AG04450 (cell line): ENCODE measurements around the gene FAM171A1. TPM values are rescaled to one million over a fixed set of nuclear protein-coding genes. Genes with fewer than 3 reads are reported as not detected.
A peak's percentile ranks its signal among the peaks of the same experiment; 100 is the strongest.

Experiments
- CTCF ChIA-PET: fragments of 300-600, 350-600 bp; formaldehyde crosslinking; extraction: SDS; loops from one replicate; lab custom pipeline; 2022; ENCODE audit warnings: antibody characterized with exemption, inconsistent platforms; lab: Charles Lee
- POLR2A ChIA-PET: fragments of 350-600 bp; formaldehyde crosslinking; extraction: SDS; loops from one replicate; lab custom pipeline; 2021; ENCODE audit warnings: antibody characterized with exemption, inconsistent platforms; lab: Yijun Ruan, JAX
- DNase-seq: peaks from one replicate; pipeline ENCODE4 v3.0.0-alpha.2; 2011; ENCODE audit warnings: low read depth, low spot score
- H3K27ac ChIP-seq: one replicate; pipeline ENCODE4 v1.5.1; 2012; ENCODE audit warnings: low read depth, low read length, control low read depth
- H3K27me3 ChIP-seq: one replicate; pipeline ENCODE4 v1.6.0; 2012; ENCODE audit warnings: low read length; ENCODE audit not compliant: control insufficient read depth, insufficient read depth
- H3K4me3 ChIP-seq: 2 replicates; pipeline ENCODE4 v1.5.1; 2011; ENCODE audit warnings: mild to moderate bottlenecking, low read depth, low read length, control low read depth
- H3K9me3 ChIP-seq: 2 replicates; pipeline ENCODE4 v1.5.1; 2012; ENCODE audit warnings: low read length; ENCODE audit not compliant: control insufficient read depth, insufficient read depth
- polyA plus RNA-seq: library from polyadenylated mRNA; depleted of rRNA; stranded (reverse); fragments of >200 nt; gene quantifications from 2 replicates; pipeline ENCODE4 v1.2.3, GENCODE V29; 2011
- TF ChIP-seq, protein P1 (sequence below): IDR thresholded peaks from 2 replicates; pipeline ENCODE4 v1.5.1; 2011; ENCODE audit warnings: low read depth, low read length, control low read depth, inconsistent platforms

Gene FAM171A1
- polyA plus RNA-seq, 1 experiment, result 22.4 TPM

GRCh38 chr10:15201589-15202300 is 169.3 kb downstream of the FAM171A1 start:
- Histone ChIP-seq H3K4me3 (peak overlapping the region; percentile 0; the same call in 1 of the 2 replicates), H3K27ac (peak overlapping the region; percentile 91), H3K9me3 (no peaks in the 10 kb centered on the region), H3K27me3 (no peaks in the 10 kb centered on the region)
- POLR2A ChIA-PET, result interaction anchor here (1.1 kb wide), 1 partner anchor 33 kb away, joined by 4 read pairs; the partner anchor contains the start of gene NMT2
- TF ChIP-seq, protein P1, sequence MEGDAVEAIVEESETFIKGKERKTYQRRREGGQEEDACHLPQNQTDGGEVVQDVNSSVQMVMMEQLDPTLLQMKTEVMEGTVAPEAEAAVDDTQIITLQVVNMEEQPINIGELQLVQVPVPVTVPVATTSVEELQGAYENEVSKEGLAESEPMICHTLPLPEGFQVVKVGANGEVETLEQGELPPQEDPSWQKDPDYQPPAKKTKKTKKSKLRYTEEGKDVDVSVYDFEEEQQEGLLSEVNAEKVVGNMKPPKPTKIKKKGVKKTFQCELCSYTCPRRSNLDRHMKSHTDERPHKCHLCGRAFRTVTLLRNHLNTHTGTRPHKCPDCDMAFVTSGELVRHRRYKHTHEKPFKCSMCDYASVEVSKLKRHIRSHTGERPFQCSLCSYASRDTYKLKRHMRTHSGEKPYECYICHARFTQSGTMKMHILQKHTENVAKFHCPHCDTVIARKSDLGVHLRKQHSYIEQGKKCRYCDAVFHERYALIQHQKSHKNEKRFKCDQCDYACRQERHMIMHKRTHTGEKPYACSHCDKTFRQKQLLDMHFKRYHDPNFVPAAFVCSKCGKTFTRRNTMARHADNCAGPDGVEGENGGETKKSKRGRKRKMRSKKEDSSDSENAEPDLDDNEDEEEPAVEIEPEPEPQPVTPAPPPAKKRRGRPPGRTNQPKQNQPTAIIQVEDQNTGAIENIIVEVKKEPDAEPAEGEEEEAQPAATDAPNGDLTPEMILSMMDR, result no peak
- no peak for DNase-seq
- CTCF ChIA-PET, result interaction anchor here (0.6 to 1.8 kb wide), 6 partner anchors 9 to 1090 kb away, joined by 3 to 11 read pairs (median 4); partner anchors contain the start of genes FAM171A1 and NMT2

DNA sequence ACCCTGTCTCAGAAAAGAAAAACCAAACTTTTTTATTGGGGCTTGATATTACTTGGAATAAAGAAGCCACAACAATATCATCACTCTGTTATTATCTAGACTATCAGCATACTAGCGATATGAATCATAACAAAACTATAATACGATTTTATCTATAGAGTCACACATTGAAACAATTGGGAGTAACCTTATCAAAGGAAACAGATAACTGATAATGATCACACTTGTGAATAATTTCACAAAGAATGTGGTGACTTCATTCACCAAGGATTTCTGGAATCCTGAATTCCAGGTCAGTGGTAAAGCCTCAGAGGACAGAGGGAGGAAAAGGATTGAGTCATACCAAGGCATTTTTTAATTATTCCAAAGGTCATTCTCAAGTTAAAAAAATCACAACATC is 170.5 kb downstream of the FAM171A1 start:
- H3K9me3 ChIP-seq, result no peaks in the 10 kb centered on the region
- ChIA-PET POLR2A (no interaction called here), CTCF (no interaction called here)
- DNase-seq, result no peak
- TF ChIP-seq, protein P1, result no peak
- H3K4me3 ChIP-seq, result no peak overlapping the region
- peak overlapping the region; percentile 84 for H3K27ac ChIP-seq
- H3K27me3 ChIP-seq, result no peaks in the 10 kb centered on the region

GRCh38 chr10:15197911-15198310 is 173.2 kb downstream of the FAM171A1 start:
- H3K27me3 ChIP-seq, result no peaks in the 10 kb centered on the region

DNA sequence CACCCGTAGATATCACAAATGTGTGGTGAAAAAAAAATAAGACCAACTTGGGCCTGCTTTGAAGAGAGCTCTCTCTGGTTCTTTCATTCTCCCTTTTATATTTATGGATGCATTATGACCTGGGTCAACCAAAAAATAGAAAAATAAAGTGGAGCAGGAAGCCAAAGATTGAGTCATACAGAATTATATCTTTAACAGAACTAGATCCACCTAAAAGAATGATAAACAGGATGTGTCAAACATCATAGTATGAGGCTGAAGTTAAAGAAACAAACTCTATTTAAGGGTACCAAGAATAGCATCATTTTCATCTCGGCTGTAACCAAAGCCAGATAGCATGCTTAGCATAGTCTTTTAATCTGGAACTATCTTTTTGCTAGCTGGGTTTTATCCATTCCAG is 173.8 kb downstream of the FAM171A1 start:
- Histone ChIP-seq H3K9me3 (0 out of 2 replicates have a peak, but pooled peaks cover 3% of the 10 kb centered on the region), H3K27me3 (no peaks in the 10 kb centered on the region), H3K4me3 (no peak overlapping the region), H3K27ac (peak overlapping the region; percentile 58)
- TF ChIP-seq, protein P1, result no peak
- DNase-seq, result no peak
- POLR2A ChIA-PET, result interaction anchor here (0.7 to 0.9 kb wide), 2 partner anchors 51 to 1319 kb away, joined by 3 to 4 read pairs; no protein-coding TSS in a partner anchor
- CTCF ChIA-PET, result interaction anchor here (1.3 kb wide), 1 partner anchor 30 kb away, joined by 3 read pairs; no protein-coding TSS in a partner anchor

More at GRCh38 chr10:15197911-15198310, 173.2 kb downstream of the FAM171A1 start:
- CTCF ChIA-PET, result no interaction called here
- TF ChIP-seq, protein P1, result no peak
- POLR2A ChIA-PET, result no interaction called here
- Histone ChIP-seq H3K9me3 (0 out of 2 replicates have a peak, but pooled peaks cover 3% of the 10 kb centered on the region), H3K4me3 (no peak overlapping the region), H3K27ac (peak overlapping the region; percentile 61)
- no peak for DNase-seq
